ENCODE results near the gene LNP1. TPM values are rescaled to one million over a fixed set of nuclear protein-coding genes. Genes with fewer than 3 reads are reported as not detected.
A peak's percentile ranks its signal among the peaks of the same experiment; 100 is the strongest.

Gene LNP1
- total and polyA plus RNA-seq, 10 of the 15 experiments (the other 5 are each of a cell fraction or from before 2014, with no cell fraction given): 2.1 to 4.2 (median 2.7) TPM

DNA sequence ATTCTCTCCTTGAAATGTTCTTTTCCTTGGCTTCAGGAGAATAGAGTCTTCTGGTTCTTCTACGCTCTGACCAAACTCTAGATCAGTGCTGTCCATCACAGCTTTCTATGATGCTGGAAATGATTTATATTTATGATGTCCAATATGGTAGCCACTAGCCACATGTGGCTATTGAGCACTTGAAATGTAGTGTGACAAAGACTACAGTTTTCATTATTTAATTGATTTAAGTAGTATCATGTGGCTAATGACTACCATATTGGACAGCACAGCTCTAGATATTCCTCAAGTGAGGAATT lies 2.9 kb downstream of the LNP1 start:
- H3K9me3 ChIP-seq (replicated peaks; ENCODE audit: control insufficient read depth, insufficient read depth, low read length): peaks cover 12% of the 10 kb centered on the region; the same call in 2 of the 3 replicates
- 100% methylated on average over 1 of the region's 1 CpG for WGBS (ENCODE audit: insufficient coverage, insufficient replicate concordance, low lambda C conversion rate, missing lambda C conversion rate)
- no peak for FAIRE-seq
- BruUV-seq (replicated peaks): no TSS peak
- ATAC-seq: no peak
- no peak overlapping the region for H3K27ac ChIP-seq (ENCODE audit: control insufficient read depth, insufficient read depth)
- DNase-seq (ENCODE audit: low read depth, low spot score): no peak
- peak overlapping the region; percentile 73; the same call in 1 of the 2 replicates for H3K4me3 ChIP-seq
- ChIA-PET CTCF (interaction anchor here (0.6 to 1.8 kb wide), 7 partner anchors 10 to 509 kb away, joined by 3 to 6 read pairs (median 5); no protein-coding TSS in a partner anchor), SMC1A (ENCODE audit: uncharacterized antibody, unreplicated experiment) (interaction anchor here (0.9 to 1.7 kb wide), 10 partner anchors 11 to 199 kb away, joined by 3 to 8 read pairs (median 4); partner anchors contain the start of genes NIT2 and TBC1D23), POLR2A (interaction anchor here (1.0 kb wide), 1 partner anchor 10 kb away, joined by 4 read pairs; no protein-coding TSS in a partner anchor), RAD21 (ENCODE audit: unreplicated experiment) (interaction anchor here (0.7 to 1.6 kb wide), 4 partner anchors 9 to 231 kb away, joined by 3 to 6 read pairs (median 5); no protein-coding TSS in a partner anchor)
- H3K79me2 ChIP-seq (ENCODE audit: control insufficient read depth, insufficient read depth, low read length): peaks cover 53% of the 10 kb centered on the region
- no peaks in the 10 kb centered on the region for H4K20me1 ChIP-seq (ENCODE audit: control insufficient read depth, insufficient read depth)
- no peaks in the 10 kb centered on the region for H3K27me3 ChIP-seq (replicated peaks in 1 of 2; ENCODE audit: control insufficient read depth in 2 of 2, insufficient read depth in 2 of 2, low read length in 1 of 2)
- TF ChIP-seq EP300 (IDR thresholded peaks at IDR 0.05; ENCODE audit: borderline replicate concordance in 1 of 2, control insufficient read depth in 1 of 2, low read depth in 2 of 2, low read length in 2 of 2) (no peak), SPI1 (IDR thresholded peaks at IDR 0.05; ENCODE audit: borderline replicate concordance, insufficient read depth, low read depth, low read length) (no peak)
- TF ChIP-seq, protein P1, sequence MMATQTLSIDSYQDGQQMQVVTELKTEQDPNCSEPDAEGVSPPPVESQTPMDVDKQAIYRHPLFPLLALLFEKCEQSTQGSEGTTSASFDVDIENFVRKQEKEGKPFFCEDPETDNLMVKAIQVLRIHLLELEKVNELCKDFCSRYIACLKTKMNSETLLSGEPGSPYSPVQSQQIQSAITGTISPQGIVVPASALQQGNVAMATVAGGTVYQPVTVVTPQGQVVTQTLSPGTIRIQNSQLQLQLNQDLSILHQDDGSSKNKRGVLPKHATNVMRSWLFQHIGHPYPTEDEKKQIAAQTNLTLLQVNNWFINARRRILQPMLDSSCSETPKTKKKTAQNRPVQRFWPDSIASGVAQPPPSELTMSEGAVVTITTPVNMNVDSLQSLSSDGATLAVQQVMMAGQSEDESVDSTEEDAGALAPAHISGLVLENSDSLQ (IDR thresholded peaks at IDR 0.05): peak; percentile 25; the same call in 1 of the 2 replicates
- H3K36me3 ChIP-seq (ENCODE audit: control insufficient read depth in 2 of 2, insufficient read depth in 2 of 2, low read length in 1 of 2): no peaks in the 10 kb centered on the region
- no peak overlapping the region for H2AFZ ChIP-seq (ENCODE audit: control insufficient read depth, low read depth, low read length)
- H3K4me2 ChIP-seq (ENCODE audit: control insufficient read depth, insufficient read depth): peak overlapping the region; percentile 58
- in situ Hi-C loops (cut with MboI) (no loop called here), intact Hi-C loops (cut with micrococcal nuclease; ENCODE audit: unreplicated experiment) (loop anchor here (5.0 kb wide), 1 partner anchor 188 kb away; no protein-coding TSS in a partner anchor)
- no peaks in the 10 kb centered on the region for H3K4me1 ChIP-seq (ENCODE audit: control insufficient read depth, insufficient read depth, low read length)
- no peak overlapping the region for H3K9ac ChIP-seq (ENCODE audit: control insufficient read depth, insufficient read depth, low read length)

DNA sequence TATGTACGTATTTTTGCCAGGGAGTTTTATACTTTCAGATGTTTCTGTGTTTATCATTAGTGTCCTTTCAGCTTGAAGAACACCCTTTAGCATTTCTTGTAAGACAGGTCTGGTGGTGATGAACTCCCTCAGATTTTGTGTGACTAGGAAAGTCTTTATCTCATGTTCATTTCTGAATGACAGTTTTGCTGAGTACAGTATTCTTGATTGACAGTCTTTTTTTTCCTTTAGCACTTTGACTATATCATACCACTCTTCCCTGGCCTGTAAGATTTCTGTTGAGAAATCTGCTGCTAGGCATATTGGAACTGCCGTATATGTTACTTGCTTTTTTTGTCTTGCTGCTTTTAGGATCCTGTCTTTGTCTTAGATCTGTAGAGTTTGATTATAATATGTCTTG lies 5.8 kb downstream of the LNP1 start:
- FAIRE-seq: no peak
- Histone ChIP-seq H3K4me2 (ENCODE audit: control insufficient read depth, insufficient read depth) (no peak overlapping the region), H3K4me1 (ENCODE audit: control insufficient read depth, insufficient read depth, low read length) (no peaks in the 10 kb centered on the region), H3K4me3 (no peak overlapping the region), H3K9me3 (replicated peaks; ENCODE audit: control insufficient read depth, insufficient read depth, low read length) (peaks cover 12% of the 10 kb centered on the region; the same call in 2 of the 3 replicates), H2AFZ (ENCODE audit: control insufficient read depth, low read depth, low read length) (no peak overlapping the region), H3K27ac (ENCODE audit: control insufficient read depth, insufficient read depth) (no peak overlapping the region), H3K36me3 (ENCODE audit: control insufficient read depth in 2 of 2, insufficient read depth in 2 of 2, low read length in 1 of 2) (no peaks in the 10 kb centered on the region; a peak in 1 of 4 replicates), H3K27me3 (replicated peaks in 1 of 2; ENCODE audit: control insufficient read depth in 2 of 2, insufficient read depth in 2 of 2, low read length in 1 of 2) (no peaks in the 10 kb centered on the region), H3K9ac (ENCODE audit: control insufficient read depth, insufficient read depth, low read length) (no peak overlapping the region), H4K20me1 (ENCODE audit: control insufficient read depth, insufficient read depth) (no peaks in the 10 kb centered on the region), H3K79me2 (ENCODE audit: control insufficient read depth, insufficient read depth, low read length) (peaks cover 25% of the 10 kb centered on the region)
- ChIA-PET POLR2A (no interaction called here), RAD21 (ENCODE audit: unreplicated experiment) (no interaction called here), SMC1A (ENCODE audit: uncharacterized antibody, unreplicated experiment) (interaction anchor here (0.6 to 1.0 kb wide), 3 partner anchors 72 to 576 kb away, joined by 3 read pairs; no protein-coding TSS in a partner anchor), CTCF (interaction anchor here (0.6 kb wide), 1 partner anchor 8 kb away, joined by 3 read pairs; no protein-coding TSS in a partner anchor)
- BruUV-seq (replicated peaks): no TSS peak
- TF ChIP-seq SUZ12 (IDR thresholded peaks at IDR 0.05; ENCODE audit: unreplicated experiment): no peak
- TF ChIP-seq MYC (IDR thresholded peaks at IDR 0.05; ENCODE audit: insufficient read depth, insufficient read length, insufficient replicate concordance, low read length, severe bottlenecking): no peak
- TF ChIP-seq, protein P1 (IDR thresholded peaks at IDR 0.05): 0 out of 2 replicates have a peak, but pooled peaks have one; percentile 19
- 0 out of 2 replicates have a peak, but pooled peaks have one; percentile 11 for TF ChIP-seq CBX5 (IDR thresholded peaks at IDR 0.05; ENCODE audit: low read depth)
- intact Hi-C loops (cut with micrococcal nuclease; ENCODE audit: unreplicated experiment) (no loop called here), in situ Hi-C loops (cut with MboI) (no loop called here)
- DNase-seq (ENCODE audit: low read depth, low spot score): no peak
- no peak for ATAC-seq
- 65% methylated on average over 2 of the region's 2 CpGs for WGBS (ENCODE audit: insufficient coverage, insufficient replicate concordance, low lambda C conversion rate, missing lambda C conversion rate)
